ENCODE measurements around the gene ABTB2.
A peak's percentile ranks its signal among the peaks of the same experiment; 100 is the strongest.

The ABTB2 gene

GRCh38 chr11:34360046-34360445 is 2.2 kb upstream of the ABTB2 start:
- DNase-seq (ENCODE audit: low read depth): no peak

- no peak for DNase-seq (ENCODE audit: low read depth)
These were observed 1.7 kb upstream of the ABTB2 start for GRCh38 chr11:34359548-34359891.

GRCh38 chr11:34358728-34359547 is 1.1 kb upstream of the ABTB2 start:
- peak; percentile 64 for DNase-seq (ENCODE audit: low read depth)

GRCh38 chr11:34358258-34358727 is 483 bp upstream of the ABTB2 start:
- no peak for DNase-seq (ENCODE audit: low read depth)

- DNase-seq (ENCODE audit: low read depth): no peak
These were observed 703 bp downstream of the ABTB2 start for GRCh38 chr11:34356913-34357700.

- DNase-seq (ENCODE audit: low read depth): no peak
These were observed 1.3 kb downstream of the ABTB2 start for GRCh38 chr11:34356576-34356912.

GRCh38 chr11:34356130-34356529 is 1.7 kb downstream of the ABTB2 start:
- no peak for DNase-seq (ENCODE audit: low read depth)

- DNase-seq (ENCODE audit: low read depth): no peak
These were observed 2.1 kb downstream of the ABTB2 start for GRCh38 chr11:34355726-34356125.

- DNase-seq (ENCODE audit: low read depth): no peak
These were observed 3.0 kb downstream of the ABTB2 start for GRCh38 chr11:34354782-34355181.

- no peak for DNase-seq (ENCODE audit: low read depth)
These were observed 3.9 kb downstream of the ABTB2 start for GRCh38 chr11:34353881-34354280.

GRCh38 chr11:34351687-34352469 is 5.9 kb downstream of the ABTB2 start:
- no peak for DNase-seq (ENCODE audit: low read depth)

GRCh38 chr11:34351051-34351450 is 6.8 kb downstream of the ABTB2 start:
- DNase-seq (ENCODE audit: low read depth): no peak

- no peak for DNase-seq (ENCODE audit: low read depth)
These were observed 7.9 kb downstream of the ABTB2 start for GRCh38 chr11:34349882-34350281.

GRCh38 chr11:34348919-34349318 is 8.9 kb downstream of the ABTB2 start:
- no peak for DNase-seq (ENCODE audit: low read depth)

- DNase-seq (ENCODE audit: low read depth): no peak
These were observed 9.7 kb downstream of the ABTB2 start for GRCh38 chr11:34348096-34348495.

GRCh38 chr11:34346551-34346950 is 11.3 kb downstream of the ABTB2 start:
- DNase-seq (ENCODE audit: low read depth): no peak

- DNase-seq (ENCODE audit: low read depth): no peak
These were observed 11.8 kb downstream of the ABTB2 start for GRCh38 chr11:34345991-34346480.

GRCh38 chr11:34345540-34345876 is 12.3 kb downstream of the ABTB2 start:
- no peak for DNase-seq (ENCODE audit: low read depth)

GRCh38 chr11:34344768-34345539 is 12.9 kb downstream of the ABTB2 start:
- DNase-seq (ENCODE audit: low read depth): no peak

GRCh38 chr11:34344410-34344767 is 13.4 kb downstream of the ABTB2 start:
- DNase-seq (ENCODE audit: low read depth): no peak

GRCh38 chr11:34343686-34344085 is 14.1 kb downstream of the ABTB2 start:
- DNase-seq (ENCODE audit: low read depth): no peak

GRCh38 chr11:34343153-34343552 is 14.7 kb downstream of the ABTB2 start:
- DNase-seq (ENCODE audit: low read depth): no peak

Data from fibroblast of the conjunctiva (primary cell).